Naive thymus-derived CD4-positive, alpha-beta T cell (primary cell): ENCODE results near the gene TMEM132D. TPM values are rescaled to one million over a fixed set of nuclear protein-coding genes. Genes with fewer than 3 reads are reported as not detected.

Source experiments
- ATAC-seq: fragments of 150-1000 bp; cut with Tn5 transposase; 2 replicates; pipeline ENCODE4 v1.10.0; 2021; ENCODE audit warnings: mild to moderate bottlenecking, moderate library complexity
- CTCF ChIA-PET: fragments of 350-600 bp; sonication (Branson Sonifier 250); formaldehyde crosslinking; loops from one replicate; lab custom pipeline; 2021; ENCODE audit warnings: antibody characterized with exemption; lab: Charles Lee
- POLR2A ChIA-PET: fragments of 350-600 bp; sonication (Branson Sonifier 250); formaldehyde crosslinking; loops from one replicate; lab custom pipeline; 2021; ENCODE audit warnings: antibody characterized with exemption, inconsistent platforms; lab: Charles Lee
- DNase-seq, 9 donors: peaks; one replicate each; pipeline versions ENCODE4 v3.0.0 to v3.0.0-alpha.2; 2020 to 2022; ENCODE audit warnings: mixed read lengths in 1 of 9
- H3K27ac ChIP-seq: one replicate; pipeline ENCODE4 v1.7.0; 2013; ENCODE audit warnings: mild to moderate bottlenecking, low read depth, low read length, moderate library complexity
- H3K27me3 ChIP-seq, 2 donors: one replicate each; pipeline ENCODE4 v1.7.0; 2013; ENCODE audit warnings: low read length in 2 of 2, mild to moderate bottlenecking in 2 of 2, moderate library complexity in 2 of 2; ENCODE audit not compliant: control insufficient read depth in 2 of 2, insufficient read depth in 2 of 2
- H3K36me3 ChIP-seq, 3 experiments: 1 replicate in 2 of 3; 2 replicates in 1 of 3; pipeline ENCODE4 v1.7.0; 2013; ENCODE audit warnings: low read length in 3 of 3, mild to moderate bottlenecking in 3 of 3, moderate library complexity in 1 of 3; ENCODE audit not compliant: insufficient read depth in 3 of 3, control insufficient read depth in 2 of 3
- H3K4me1 ChIP-seq, 2 donors: one replicate each; pipeline ENCODE4 v1.7.0; 2013; ENCODE audit warnings: low read length in 2 of 2, mild to moderate bottlenecking in 2 of 2, moderate library complexity in 1 of 2; ENCODE audit not compliant: control insufficient read depth in 2 of 2, insufficient read depth in 2 of 2
- H3K4me3 ChIP-seq: 2 replicates; pipeline ENCODE4 v1.7.0; 2013; ENCODE audit warnings: mild to moderate bottlenecking, low read length
- H3K9me3 ChIP-seq, 3 experiments: 1 replicate in 2 of 3; 2 replicates in 1 of 3; pipeline ENCODE4 v1.7.0; 2013; ENCODE audit warnings: low read length in 3 of 3; ENCODE audit not compliant: control insufficient read depth in 2 of 3
- H3K27ac Mint-ChIP-seq, 9 donors: one replicate each; pipeline ENCODE4 v1.8.0; 2020 to 2022; ENCODE audit warnings: mixed read lengths in 9 of 9, mild to moderate bottlenecking in 8 of 9, moderate library complexity in 5 of 9, inconsistent platforms in 2 of 9
- H3K27me3 Mint-ChIP-seq, 5 donors: one replicate each; pipeline ENCODE4 v1.8.0; 2021 to 2022; ENCODE audit warnings: mixed read lengths in 5 of 5, mild to moderate bottlenecking in 1 of 5
- H3K36me3 Mint-ChIP-seq, 5 donors: one replicate each; pipeline ENCODE4 v1.8.0; 2020 to 2022; ENCODE audit warnings: mixed read lengths in 5 of 5, mild to moderate bottlenecking in 3 of 5, inconsistent platforms in 1 of 5
- H3K4me1 Mint-ChIP-seq, 7 donors: one replicate each; pipeline ENCODE4 v1.8.0; 2020 to 2022; ENCODE audit warnings: mixed read lengths in 7 of 7, mild to moderate bottlenecking in 3 of 7, inconsistent platforms in 1 of 7
- H3K4me3 Mint-ChIP-seq, 10 donors: one replicate each; pipeline ENCODE4 v1.8.0; 2020 to 2022; ENCODE audit warnings: mild to moderate bottlenecking in 10 of 10, mixed read lengths in 10 of 10, moderate library complexity in 6 of 10, inconsistent platforms in 2 of 10
- H3K9me3 Mint-ChIP-seq, 11 donors: one replicate each; pipeline ENCODE4 v1.8.0; 2020 to 2022; ENCODE audit warnings: mixed read lengths in 11 of 11, mild to moderate bottlenecking in 4 of 11, inconsistent platforms in 1 of 11, moderate library complexity in 1 of 11
- intact Hi-C, 2 donors: fragments of 100-400 bp; cut with micrococcal nuclease; formaldehyde crosslinking; loops; one replicate each; pipeline ENCODE4 v1.15.1; 2023
- polyA plus RNA-seq, 2 donors: library from polyadenylated mRNA; unstranded; fragments of 300-500 nt; fragmentation: Illumina TruSeq; gene quantifications; one replicate each; pipeline ENCODE4 v1.2.3, GENCODE V29; 2021
- total RNA-seq, 6 experiments: library from RNA in 5 of 6; stranded (reverse) in 5 of 6; gene quantifications; 1 replicate in 5 of 6; 2 replicates in 1 of 6; pipeline ENCODE4 v1.2.3 and lab custom pipeline; 2021 to 2026

The TMEM132D gene
- total and polyA plus RNA-seq, 7 experiments from 2014 or later, result not detected

GRCh38 chr12:129779989-129780388, 123.8 kb downstream of the TMEM132D start:
- H3K4me3 Mint-ChIP-seq, result no peak overlapping the region
- no peak overlapping the region for H3K27ac Mint-ChIP-seq
- H3K27me3 ChIP-seq, result no peaks in the 10 kb centered on the region
- no peaks in the 10 kb centered on the region for H3K9me3 ChIP-seq
- DNase-seq (no peak), ATAC-seq (no peak)
- no peak overlapping the region for H3K4me3 ChIP-seq
- intact Hi-C loops, result no loop called here
- H3K36me3 Mint-ChIP-seq, result no peaks in the 10 kb centered on the region
- CTCF ChIA-PET, result no interaction called here
- POLR2A ChIA-PET, result no interaction called here
- H3K27me3 Mint-ChIP-seq, result peaks cover 0 to 7% (median 0%) of the 10 kb centered on the region in 5 donors
- H3K36me3 ChIP-seq, result no peaks in the 10 kb centered on the region
- H3K4me1 Mint-ChIP-seq, result no peaks in the 10 kb centered on the region
- peaks cover 0 to 27% (median 8%) of the 10 kb centered on the region in 11 donors for H3K9me3 Mint-ChIP-seq
- H3K4me1 ChIP-seq, result no peaks in the 10 kb centered on the region
- H3K27ac ChIP-seq, result no peak overlapping the region

- H3K27ac Mint-ChIP-seq, result no peak overlapping the region
- Histone ChIP-seq H3K4me3 (no peak overlapping the region), H3K27me3 (no peaks in the 10 kb centered on the region), H3K4me1 (no peaks in the 10 kb centered on the region), H3K36me3 (no peaks in the 10 kb centered on the region), H3K9me3 (no peaks in the 10 kb centered on the region), H3K27ac (no peak overlapping the region)
- intact Hi-C loops, result no loop called here
- H3K4me3 Mint-ChIP-seq, result no peak overlapping the region
- no peak for DNase-seq
- CTCF ChIA-PET, result no interaction called here
- H3K27me3 Mint-ChIP-seq, result peaks cover 0 to 4% (median 0%) of the 10 kb centered on the region in 5 donors
- no peaks in the 10 kb centered on the region for H3K36me3 Mint-ChIP-seq
- POLR2A ChIA-PET, result no interaction called here
- no peaks in the 10 kb centered on the region for H3K4me1 Mint-ChIP-seq
- H3K9me3 Mint-ChIP-seq, result peaks cover 0 to 24% (median 7%) of the 10 kb centered on the region in 11 donors
- ATAC-seq, result no peak
These were observed 124.8 kb downstream of the TMEM132D start for GRCh38 chr12:129779033-129779432.

- no peak overlapping the region for H3K4me3 Mint-ChIP-seq
- Histone ChIP-seq H3K36me3 (no peaks in the 10 kb centered on the region), H3K4me1 (no peaks in the 10 kb centered on the region), H3K27ac (no peak overlapping the region), H3K4me3 (no peak overlapping the region), H3K27me3 (no peaks in the 10 kb centered on the region), H3K9me3 (no peaks in the 10 kb centered on the region)
- H3K4me1 Mint-ChIP-seq, result no peaks in the 10 kb centered on the region
- DNase-seq (no peak), ATAC-seq (no peak)
- peaks cover 3 to 29% (median 8%) of the 10 kb centered on the region in 11 donors for H3K9me3 Mint-ChIP-seq
- CTCF ChIA-PET, result no interaction called here
- peaks cover 0 to 6% (median 0%) of the 10 kb centered on the region in 5 donors for H3K27me3 Mint-ChIP-seq
- H3K27ac Mint-ChIP-seq, result no peak overlapping the region
- H3K36me3 Mint-ChIP-seq, result peaks cover 0 to 9% (median 0%) of the 10 kb centered on the region in 5 donors
- POLR2A ChIA-PET, result no interaction called here
- intact Hi-C loops, result no loop called here
These were observed 126.7 kb downstream of the TMEM132D start for GRCh38 chr12:129776977-129777667.

- no peaks in the 10 kb centered on the region for H3K4me1 ChIP-seq
- no peaks in the 10 kb centered on the region for H3K4me1 Mint-ChIP-seq
- H3K27me3 ChIP-seq, result no peaks in the 10 kb centered on the region
- H3K9me3 Mint-ChIP-seq, result peaks cover 0 to 14% (median 7%) of the 10 kb centered on the region in 11 donors
- peaks cover 0 to 9% (median 0%) of the 10 kb centered on the region in 5 donors for H3K36me3 Mint-ChIP-seq
- no peak overlapping the region for H3K27ac ChIP-seq
- H3K4me3 ChIP-seq, result no peak overlapping the region
- peaks cover 0 to 15% (median 0%) of the 10 kb centered on the region in 5 donors for H3K27me3 Mint-ChIP-seq
- no peak for DNase-seq
- peaks cover 0 to 4% (median 0%) of the 10 kb centered on the region in 3 experiments for H3K9me3 ChIP-seq
- no peak for ATAC-seq
- POLR2A ChIA-PET, result no interaction called here
- H3K36me3 ChIP-seq, result no peaks in the 10 kb centered on the region
- no peak overlapping the region for H3K27ac Mint-ChIP-seq
- intact Hi-C loops, result no loop called here
- no peak overlapping the region for H3K4me3 Mint-ChIP-seq
- CTCF ChIA-PET, result no interaction called here
These were observed 131.0 kb downstream of the TMEM132D start for GRCh38 chr12:129772501-129773493.

- Histone ChIP-seq H3K4me3 (no peak overlapping the region), H3K9me3 (peaks cover 0 to 7% (median 0%) of the 10 kb centered on the region in 3 experiments), H3K27me3 (no peaks in the 10 kb centered on the region), H3K27ac (no peak overlapping the region), H3K4me1 (no peaks in the 10 kb centered on the region), H3K36me3 (no peaks in the 10 kb centered on the region)
- POLR2A ChIA-PET, result no interaction called here
- no peak overlapping the region for H3K27ac Mint-ChIP-seq
- H3K36me3 Mint-ChIP-seq, result peaks cover 0 to 9% (median 0%) of the 10 kb centered on the region in 5 donors
- H3K4me3 Mint-ChIP-seq, result no peak overlapping the region
- peaks cover 0 to 15% (median 0%) of the 10 kb centered on the region in 5 donors for H3K27me3 Mint-ChIP-seq
- intact Hi-C loops, result no loop called here
- DNase-seq (no peak), ATAC-seq (no peak)
- H3K9me3 Mint-ChIP-seq, result peaks cover under 1 to 28% (median 9%) of the 10 kb centered on the region in 11 donors
- CTCF ChIA-PET, result no interaction called here
- H3K4me1 Mint-ChIP-seq, result no peaks in the 10 kb centered on the region
These were observed 132.6 kb downstream of the TMEM132D start for GRCh38 chr12:129771238-129771637.

- no peak for DNase-seq
- H3K4me1 ChIP-seq, result no peaks in the 10 kb centered on the region
- no peak overlapping the region for H3K27ac Mint-ChIP-seq
- ATAC-seq, result no peak
- no peak overlapping the region for H3K27ac ChIP-seq
- ChIA-PET CTCF (no interaction called here), POLR2A (no interaction called here)
- peaks cover 0 to 8% (median 0%) of the 10 kb centered on the region in 3 experiments for H3K9me3 ChIP-seq
- H3K27me3 Mint-ChIP-seq, result peaks cover 0 to 5% (median 0%) of the 10 kb centered on the region in 5 donors
- H3K36me3 Mint-ChIP-seq, result peaks cover 0 to 5% (median 0%) of the 10 kb centered on the region in 5 donors
- intact Hi-C loops, result loop anchor here in 1 of 2 donors (5.0 kb wide), 1 partner anchor 173 kb away; no protein-coding TSS in a partner anchor
- no peaks in the 10 kb centered on the region for H3K36me3 ChIP-seq
- no peaks in the 10 kb centered on the region for H3K27me3 ChIP-seq
- peaks cover 1 to 41% (median 14%) of the 10 kb centered on the region in 11 donors for H3K9me3 Mint-ChIP-seq
- H3K4me3 ChIP-seq, result no peak overlapping the region
- peaks cover 0 to under 1% (median 0%) of the 10 kb centered on the region in 7 donors for H3K4me1 Mint-ChIP-seq
- no peak overlapping the region for H3K4me3 Mint-ChIP-seq
These were observed 138.1 kb downstream of the TMEM132D start for GRCh38 chr12:129765719-129766118.
